ENCODE results near the gene PTPN2.

DNA sequence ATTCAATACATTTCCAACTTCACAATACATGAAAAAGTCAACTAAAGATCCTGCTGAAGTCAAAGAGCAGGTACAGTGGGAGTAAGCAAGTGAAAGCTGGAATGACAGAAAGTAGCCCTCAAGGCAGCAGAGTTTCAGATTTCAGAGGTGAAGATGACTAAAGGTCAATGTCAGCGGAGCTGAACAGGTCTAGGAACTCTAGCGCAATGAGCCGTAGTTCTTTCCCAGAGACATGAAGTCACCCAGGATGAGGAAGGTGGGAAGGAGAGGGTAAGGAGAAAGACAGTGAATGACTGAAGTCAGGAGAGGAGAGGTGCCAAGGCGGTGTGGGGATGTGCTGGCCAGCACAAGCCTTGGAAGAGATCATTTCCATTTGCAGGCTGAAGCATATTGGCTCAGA, 28.1 kb downstream of the PTPN2 start:
- TF ChIP-seq, protein P1, sequence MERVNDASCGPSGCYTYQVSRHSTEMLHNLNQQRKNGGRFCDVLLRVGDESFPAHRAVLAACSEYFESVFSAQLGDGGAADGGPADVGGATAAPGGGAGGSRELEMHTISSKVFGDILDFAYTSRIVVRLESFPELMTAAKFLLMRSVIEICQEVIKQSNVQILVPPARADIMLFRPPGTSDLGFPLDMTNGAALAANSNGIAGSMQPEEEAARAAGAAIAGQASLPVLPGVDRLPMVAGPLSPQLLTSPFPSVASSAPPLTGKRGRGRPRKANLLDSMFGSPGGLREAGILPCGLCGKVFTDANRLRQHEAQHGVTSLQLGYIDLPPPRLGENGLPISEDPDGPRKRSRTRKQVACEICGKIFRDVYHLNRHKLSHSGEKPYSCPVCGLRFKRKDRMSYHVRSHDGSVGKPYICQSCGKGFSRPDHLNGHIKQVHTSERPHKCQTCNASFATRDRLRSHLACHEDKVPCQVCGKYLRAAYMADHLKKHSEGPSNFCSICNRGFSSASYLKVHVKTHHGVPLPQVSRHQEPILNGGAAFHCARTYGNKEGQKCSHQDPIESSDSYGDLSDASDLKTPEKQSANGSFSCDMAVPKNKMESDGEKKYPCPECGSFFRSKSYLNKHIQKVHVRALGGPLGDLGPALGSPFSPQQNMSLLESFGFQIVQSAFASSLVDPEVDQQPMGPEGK (CRISPR knock-in tag; IDR thresholded peaks at IDR 0.05; ENCODE audit: borderline replicate concordance) = no peak
- TF ChIP-seq, protein P2, sequence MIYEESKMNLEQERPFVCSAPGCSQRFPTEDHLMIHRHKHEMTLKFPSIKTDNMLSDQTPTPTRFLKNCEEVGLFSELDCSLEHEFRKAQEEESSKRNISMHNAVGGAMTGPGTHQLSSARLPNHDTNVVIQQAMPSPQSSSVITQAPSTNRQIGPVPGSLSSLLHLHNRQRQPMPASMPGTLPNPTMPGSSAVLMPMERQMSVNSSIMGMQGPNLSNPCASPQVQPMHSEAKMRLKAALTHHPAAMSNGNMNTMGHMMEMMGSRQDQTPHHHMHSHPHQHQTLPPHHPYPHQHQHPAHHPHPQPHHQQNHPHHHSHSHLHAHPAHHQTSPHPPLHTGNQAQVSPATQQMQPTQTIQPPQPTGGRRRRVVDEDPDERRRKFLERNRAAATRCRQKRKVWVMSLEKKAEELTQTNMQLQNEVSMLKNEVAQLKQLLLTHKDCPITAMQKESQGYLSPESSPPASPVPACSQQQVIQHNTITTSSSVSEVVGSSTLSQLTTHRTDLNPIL (CRISPR knock-in tag; IDR thresholded peaks at IDR 0.05; ENCODE audit: low read depth) = no peak
- TF ChIP-seq ZC3H10 (CRISPR knock-in tag; IDR thresholded peaks at IDR 0.05) (no peak), ARNTL (CRISPR knock-in tag; IDR thresholded peaks at IDR 0.05; ENCODE audit: borderline replicate concordance, low read depth) (no peak), ZFP3 (CRISPR knock-in tag; IDR thresholded peaks at IDR 0.05) (no peak), ZNF565 (CRISPR knock-in tag; conservative IDR thresholded peaks at IDR 0.05; ENCODE audit: low read depth) (no peak), TCF4 (CRISPR knock-in tag; IDR thresholded peaks at IDR 0.05; ENCODE audit: borderline replicate concordance) (no peak)
